HL-60 (cell line): ENCODE data around the gene SKI.

Source experiments
- POLR2AphosphoS5 ChIP-seq: IDR thresholded peaks from 2 replicates; pipeline ENCODE4 v1.6.1; 2012; ENCODE audit warnings: low read depth
- TF ChIP-seq, protein P1 (sequence below): IDR thresholded peaks from one replicate; pipeline ENCODE4 v1.5.1; 2011; ENCODE audit warnings: low read length, control low read depth, inconsistent platforms; ENCODE audit not compliant: insufficient read depth

DNA sequence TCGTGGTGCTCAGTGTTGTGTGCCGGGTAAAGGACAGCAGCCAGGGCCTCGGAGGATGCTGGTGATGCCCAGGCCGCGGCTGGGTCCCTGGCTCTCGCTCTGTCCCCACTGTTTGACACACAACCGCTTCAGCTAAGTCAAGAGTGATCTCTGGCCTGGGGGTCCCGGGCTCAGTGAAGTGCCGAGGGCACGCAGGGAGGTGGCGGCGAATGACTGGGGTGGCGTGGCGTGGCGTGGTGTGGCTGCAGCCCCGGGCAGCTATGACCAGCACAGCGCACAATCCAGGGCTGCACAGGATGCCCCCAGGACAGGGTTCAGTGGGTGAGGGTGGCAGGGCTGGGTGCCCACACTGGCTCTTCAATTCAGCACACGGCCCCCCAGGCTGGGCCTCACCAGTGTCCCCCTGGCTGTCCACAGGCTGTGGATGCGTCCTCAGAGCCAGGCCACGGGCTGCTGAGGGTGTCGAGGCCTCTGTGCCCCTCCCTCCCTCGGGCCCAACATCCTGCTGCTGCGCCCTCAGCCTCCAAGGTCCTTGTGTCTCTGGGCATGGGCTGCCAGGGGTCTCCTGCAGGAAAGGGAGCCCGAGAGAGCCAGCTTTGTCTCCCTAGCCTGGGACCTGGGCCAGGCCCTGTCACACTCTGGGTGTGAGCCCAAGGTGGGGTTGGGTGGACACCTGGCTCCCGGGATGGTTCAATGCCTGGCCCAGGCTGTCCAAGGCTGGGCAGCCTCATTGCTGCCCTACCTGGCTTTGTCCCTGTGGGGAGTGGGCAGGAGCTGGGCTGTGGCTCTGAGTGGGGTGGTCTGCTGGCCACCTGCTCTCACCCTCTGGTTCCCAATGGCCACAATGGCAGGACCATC is 12.0 kb upstream of the SKI start:
- no peak for TF ChIP-seq POLR2AphosphoS5
- TF ChIP-seq, protein P1, sequence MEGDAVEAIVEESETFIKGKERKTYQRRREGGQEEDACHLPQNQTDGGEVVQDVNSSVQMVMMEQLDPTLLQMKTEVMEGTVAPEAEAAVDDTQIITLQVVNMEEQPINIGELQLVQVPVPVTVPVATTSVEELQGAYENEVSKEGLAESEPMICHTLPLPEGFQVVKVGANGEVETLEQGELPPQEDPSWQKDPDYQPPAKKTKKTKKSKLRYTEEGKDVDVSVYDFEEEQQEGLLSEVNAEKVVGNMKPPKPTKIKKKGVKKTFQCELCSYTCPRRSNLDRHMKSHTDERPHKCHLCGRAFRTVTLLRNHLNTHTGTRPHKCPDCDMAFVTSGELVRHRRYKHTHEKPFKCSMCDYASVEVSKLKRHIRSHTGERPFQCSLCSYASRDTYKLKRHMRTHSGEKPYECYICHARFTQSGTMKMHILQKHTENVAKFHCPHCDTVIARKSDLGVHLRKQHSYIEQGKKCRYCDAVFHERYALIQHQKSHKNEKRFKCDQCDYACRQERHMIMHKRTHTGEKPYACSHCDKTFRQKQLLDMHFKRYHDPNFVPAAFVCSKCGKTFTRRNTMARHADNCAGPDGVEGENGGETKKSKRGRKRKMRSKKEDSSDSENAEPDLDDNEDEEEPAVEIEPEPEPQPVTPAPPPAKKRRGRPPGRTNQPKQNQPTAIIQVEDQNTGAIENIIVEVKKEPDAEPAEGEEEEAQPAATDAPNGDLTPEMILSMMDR = no peak
